ENCODE measurements around the gene PAK6.

- no peak for TF ChIP-seq CTCF (IDR thresholded peaks at IDR 0.05)
- TF ChIP-seq CHD2 (IDR thresholded peaks at IDR 0.05; ENCODE audit: low read length, partially characterized antibody) = no peak
- no peak for TF ChIP-seq HES2 (IDR thresholded peaks at IDR 0.05)
- no peak for TF ChIP-seq ELK1 (IDR thresholded peaks at IDR 0.05; ENCODE audit: low read depth, low read length)
- TF ChIP-seq ESRRA (IDR thresholded peaks at IDR 0.05; ENCODE audit: borderline replicate concordance, low read length) = no peak
- TF ChIP-seq HMGXB4 (CRISPR knock-in tag; IDR thresholded peaks at IDR 0.05; ENCODE audit: borderline replicate concordance) = no peak
- no peak for TF ChIP-seq KDM1A (IDR thresholded peaks at IDR 0.05; ENCODE audit: low read depth)
These were observed 28.8 kb downstream of the PAK6 start for GRCh38 chr15:40267670-40268069.
